ENCODE results near the gene SDCCAG8.

SDCCAG8 gene

GRCh38 chr1:243428617-243429342, 172.9 kb downstream of the SDCCAG8 start:
- Histone ChIP-seq H3K4me1 (ENCODE audit: control insufficient read depth in 1 of 2, insufficient read depth in 2 of 2, low read length in 2 of 2) (no peaks in the 10 kb centered on the region), H3K9me3 (ENCODE audit: control insufficient read depth in 1 of 2, low read length in 2 of 2) (no peaks in the 10 kb centered on the region), H3K4me3 (ENCODE audit: low read depth in 1 of 2, low read length in 2 of 2) (no peak overlapping the region), H3K9ac (ENCODE audit: low read depth in 1 of 2, low read length in 2 of 2) (no peak overlapping the region), H3K36me3 (ENCODE audit: control insufficient read depth in 1 of 2, insufficient read depth in 2 of 2, low read length in 2 of 2) (peaks cover 8 to 10% of the 10 kb centered on the region in 2 donors), H3K27ac (ENCODE audit: low read depth, low read length) (no peak overlapping the region), H3K27me3 (ENCODE audit: control insufficient read depth in 1 of 2, insufficient read depth in 2 of 2, low read length in 2 of 2) (no peaks in the 10 kb centered on the region)

GRCh38 chr1:243431591-243431990, 175.8 kb downstream of the SDCCAG8 start:
- H3K36me3 ChIP-seq (ENCODE audit: control insufficient read depth in 1 of 2, insufficient read depth in 2 of 2, low read length in 2 of 2) = peaks cover 6 to 7% of the 10 kb centered on the region in 2 donors
- no peaks in the 10 kb centered on the region for H3K9me3 ChIP-seq (ENCODE audit: control insufficient read depth in 1 of 2, low read length in 2 of 2)
- no peaks in the 10 kb centered on the region for H3K4me1 ChIP-seq (ENCODE audit: control insufficient read depth in 1 of 2, insufficient read depth in 2 of 2, low read length in 2 of 2)
- no peak overlapping the region for H3K27ac ChIP-seq (ENCODE audit: low read depth, low read length)
- no peaks in the 10 kb centered on the region for H3K27me3 ChIP-seq (ENCODE audit: control insufficient read depth in 1 of 2, insufficient read depth in 2 of 2, low read length in 2 of 2)
- H3K9ac ChIP-seq (ENCODE audit: low read depth in 1 of 2, low read length in 2 of 2) = no peak overlapping the region
- no peak overlapping the region for H3K4me3 ChIP-seq (ENCODE audit: low read depth in 1 of 2, low read length in 2 of 2)

DNA sequence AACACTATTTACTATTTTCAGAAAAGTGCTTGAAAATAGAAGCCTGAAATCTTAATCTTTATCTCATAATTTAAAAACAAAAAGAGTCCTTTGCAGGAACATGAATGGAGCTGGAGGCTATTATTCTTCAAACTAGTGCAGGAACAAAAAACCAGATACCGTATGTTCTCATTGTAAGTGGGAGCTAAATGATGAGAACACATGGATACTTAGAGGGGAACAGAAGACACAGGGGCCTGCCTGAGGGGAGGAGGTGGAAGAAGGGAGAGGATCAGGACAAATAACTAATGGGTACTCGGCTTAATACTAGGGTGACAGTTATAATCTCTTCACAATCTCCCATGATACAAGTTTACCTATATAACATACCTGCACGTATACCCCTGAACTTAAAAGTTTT, 176.3 kb downstream of the SDCCAG8 start:
- H3K9ac ChIP-seq (ENCODE audit: low read depth in 1 of 2, low read length in 2 of 2) = no peak overlapping the region
- H3K4me1 ChIP-seq (ENCODE audit: control insufficient read depth in 1 of 2, insufficient read depth in 2 of 2, low read length in 2 of 2) = no peaks in the 10 kb centered on the region
- no peaks in the 10 kb centered on the region for H3K27me3 ChIP-seq (ENCODE audit: control insufficient read depth in 1 of 2, insufficient read depth in 2 of 2, low read length in 2 of 2)

DNA sequence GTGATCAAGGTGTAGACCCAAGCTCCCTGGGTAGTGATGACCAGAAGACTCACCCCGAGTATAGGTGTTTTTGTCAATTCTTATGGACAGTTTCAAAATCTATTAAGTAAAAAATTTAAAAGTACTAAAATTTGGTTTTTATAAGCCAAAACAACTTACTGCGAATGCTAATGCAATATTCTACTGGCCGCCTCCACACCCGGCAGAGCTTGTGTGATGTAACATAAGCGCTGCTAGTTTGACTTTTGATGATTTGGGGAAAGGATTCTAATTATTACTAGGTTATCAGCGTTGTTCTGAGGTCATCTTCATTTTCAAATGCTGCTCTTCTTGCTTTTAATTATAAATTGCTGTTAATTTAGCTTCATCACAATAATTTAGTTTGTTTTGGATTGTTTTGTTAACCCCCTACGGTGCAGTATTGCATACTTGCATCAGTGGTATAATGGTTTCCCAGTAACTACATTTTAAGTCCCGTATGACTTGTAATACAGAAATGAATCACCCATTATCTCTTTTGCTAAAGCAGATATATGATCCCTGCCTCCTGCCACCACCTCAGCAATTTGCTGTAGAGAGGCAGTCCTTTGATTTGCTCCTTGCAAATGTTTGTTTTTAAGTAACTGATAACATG, 178.0 kb downstream of the SDCCAG8 start:
- Histone ChIP-seq H3K4me3 (ENCODE audit: low read depth in 1 of 2, low read length in 2 of 2) (no peak overlapping the region), H3K36me3 (ENCODE audit: control insufficient read depth in 1 of 2, insufficient read depth in 2 of 2, low read length in 2 of 2) (no peaks in the 10 kb centered on the region), H3K27me3 (ENCODE audit: control insufficient read depth in 1 of 2, insufficient read depth in 2 of 2, low read length in 2 of 2) (no peaks in the 10 kb centered on the region), H3K4me1 (ENCODE audit: control insufficient read depth in 1 of 2, insufficient read depth in 2 of 2, low read length in 2 of 2) (no peaks in the 10 kb centered on the region), H3K27ac (ENCODE audit: low read depth, low read length) (no peak overlapping the region), H3K9ac (ENCODE audit: low read depth in 1 of 2, low read length in 2 of 2) (no peak overlapping the region), H3K9me3 (ENCODE audit: control insufficient read depth in 1 of 2, low read length in 2 of 2) (no peaks in the 10 kb centered on the region)

More for the DNA sequence above, 176.3 kb downstream of the SDCCAG8 start:
- Histone ChIP-seq H3K27ac (ENCODE audit: low read depth, low read length) (no peak overlapping the region), H3K36me3 (ENCODE audit: control insufficient read depth in 1 of 2, insufficient read depth in 2 of 2, low read length in 2 of 2) (peaks cover 1 to 4% of the 10 kb centered on the region in 2 donors), H3K9me3 (ENCODE audit: control insufficient read depth in 1 of 2, low read length in 2 of 2) (no peaks in the 10 kb centered on the region), H3K4me3 (ENCODE audit: low read depth in 1 of 2, low read length in 2 of 2) (no peak overlapping the region)

DNA sequence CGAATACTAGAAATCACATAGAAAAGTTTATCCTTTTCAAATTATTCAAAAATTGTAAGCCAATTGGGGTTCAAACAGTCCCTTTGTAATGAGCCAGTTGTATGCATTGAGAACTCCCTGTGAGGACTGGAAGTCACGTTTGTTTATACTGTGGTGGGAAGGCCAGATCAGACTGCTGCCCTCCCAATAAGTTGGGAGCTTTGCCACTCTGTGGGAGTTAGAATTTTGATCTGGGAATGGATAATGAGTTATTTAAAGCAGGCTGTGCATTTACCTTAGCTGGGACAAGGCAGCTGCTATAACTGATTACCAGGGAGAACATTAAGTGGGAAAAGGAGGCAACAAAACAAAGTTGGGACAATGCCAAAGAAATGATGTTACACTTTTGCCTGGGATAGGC, 178.8 kb downstream of the SDCCAG8 start:
- no peaks in the 10 kb centered on the region for H3K4me1 ChIP-seq (ENCODE audit: control insufficient read depth in 1 of 2, insufficient read depth in 2 of 2, low read length in 2 of 2)
- H3K36me3 ChIP-seq (ENCODE audit: control insufficient read depth in 1 of 2, insufficient read depth in 2 of 2, low read length in 2 of 2) = no peaks in the 10 kb centered on the region
- H3K9ac ChIP-seq (ENCODE audit: low read depth in 1 of 2, low read length in 2 of 2) = no peak overlapping the region
- no peak overlapping the region for H3K27ac ChIP-seq (ENCODE audit: low read depth, low read length)
- no peaks in the 10 kb centered on the region for H3K27me3 ChIP-seq (ENCODE audit: control insufficient read depth in 1 of 2, insufficient read depth in 2 of 2, low read length in 2 of 2)
- no peak overlapping the region for H3K4me3 ChIP-seq (ENCODE audit: low read depth in 1 of 2, low read length in 2 of 2)
- H3K9me3 ChIP-seq (ENCODE audit: control insufficient read depth in 1 of 2, low read length in 2 of 2) = no peaks in the 10 kb centered on the region

DNA sequence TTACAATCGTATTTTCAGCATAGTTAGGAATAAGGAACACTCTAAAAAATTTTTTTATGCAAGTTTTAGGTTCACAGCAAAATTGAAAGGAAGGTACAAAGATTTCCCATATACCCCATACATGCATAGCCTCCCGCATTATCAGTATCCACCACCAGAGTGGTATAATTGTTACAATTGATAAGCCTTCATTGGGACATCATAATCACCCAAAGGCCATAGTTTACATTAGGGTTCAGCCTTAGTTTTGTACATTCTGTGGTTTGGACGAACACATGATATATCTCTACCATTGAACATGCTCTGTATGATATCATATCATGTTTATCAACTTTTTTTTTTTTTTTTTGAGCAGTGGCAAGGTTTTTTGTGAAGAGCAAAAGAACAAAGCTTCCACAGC, 180.0 kb downstream of the SDCCAG8 start:
- Histone ChIP-seq H3K27me3 (ENCODE audit: control insufficient read depth in 1 of 2, insufficient read depth in 2 of 2, low read length in 2 of 2) (no peaks in the 10 kb centered on the region), H3K9ac (ENCODE audit: low read depth in 1 of 2, low read length in 2 of 2) (no peak overlapping the region)

GRCh38 chr1:243438146-243438545, 182.3 kb downstream of the SDCCAG8 start:
- Histone ChIP-seq H3K36me3 (ENCODE audit: control insufficient read depth in 1 of 2, insufficient read depth in 2 of 2, low read length in 2 of 2) (no peaks in the 10 kb centered on the region), H3K27me3 (ENCODE audit: control insufficient read depth in 1 of 2, insufficient read depth in 2 of 2, low read length in 2 of 2) (no peaks in the 10 kb centered on the region), H3K9ac (ENCODE audit: low read depth in 1 of 2, low read length in 2 of 2) (no peak overlapping the region), H3K9me3 (ENCODE audit: control insufficient read depth in 1 of 2, low read length in 2 of 2) (no peaks in the 10 kb centered on the region), H3K4me1 (ENCODE audit: control insufficient read depth in 1 of 2, insufficient read depth in 2 of 2, low read length in 2 of 2) (no peaks in the 10 kb centered on the region), H3K27ac (ENCODE audit: low read depth, low read length) (no peak overlapping the region), H3K4me3 (ENCODE audit: low read depth in 1 of 2, low read length in 2 of 2) (no peak overlapping the region)

More for the DNA sequence above, 180.0 kb downstream of the SDCCAG8 start:
- H3K36me3 ChIP-seq (ENCODE audit: control insufficient read depth in 1 of 2, insufficient read depth in 2 of 2, low read length in 2 of 2) = no peaks in the 10 kb centered on the region
- no peak overlapping the region for H3K27ac ChIP-seq (ENCODE audit: low read depth, low read length)
- no peaks in the 10 kb centered on the region for H3K9me3 ChIP-seq (ENCODE audit: control insufficient read depth in 1 of 2, low read length in 2 of 2)
- no peaks in the 10 kb centered on the region for H3K4me1 ChIP-seq (ENCODE audit: control insufficient read depth in 1 of 2, insufficient read depth in 2 of 2, low read length in 2 of 2)
- no peak overlapping the region for H3K4me3 ChIP-seq (ENCODE audit: low read depth in 1 of 2, low read length in 2 of 2)

DNA sequence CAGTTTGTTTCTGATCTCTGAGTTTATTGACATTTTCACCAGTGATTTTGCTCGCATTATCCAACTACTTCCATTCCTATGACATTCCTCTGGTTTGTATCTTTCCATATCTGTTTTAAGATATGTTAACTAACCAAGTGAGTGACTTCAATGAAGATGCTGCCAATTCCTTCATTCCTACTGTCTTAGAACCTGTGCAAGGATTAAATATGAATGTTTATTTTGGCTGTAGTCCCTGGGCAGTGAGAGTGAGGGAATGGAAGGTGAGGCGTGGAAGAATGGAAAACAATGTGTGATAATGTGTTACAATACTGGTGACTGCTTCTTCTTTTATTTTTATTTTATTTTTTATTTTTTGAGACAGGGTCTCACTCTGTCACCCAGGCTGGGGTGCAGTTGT, 183.0 kb downstream of the SDCCAG8 start:
- H3K27me3 ChIP-seq (ENCODE audit: control insufficient read depth in 1 of 2, insufficient read depth in 2 of 2, low read length in 2 of 2) = no peaks in the 10 kb centered on the region
- no peak overlapping the region for H3K4me3 ChIP-seq (ENCODE audit: low read depth in 1 of 2, low read length in 2 of 2)
- H3K27ac ChIP-seq (ENCODE audit: low read depth, low read length) = no peak overlapping the region
- no peaks in the 10 kb centered on the region for H3K36me3 ChIP-seq (ENCODE audit: control insufficient read depth in 1 of 2, insufficient read depth in 2 of 2, low read length in 2 of 2)
- no peak overlapping the region for H3K9ac ChIP-seq (ENCODE audit: low read depth in 1 of 2, low read length in 2 of 2)
- H3K4me1 ChIP-seq (ENCODE audit: control insufficient read depth in 1 of 2, insufficient read depth in 2 of 2, low read length in 2 of 2) = no peaks in the 10 kb centered on the region
- no peaks in the 10 kb centered on the region for H3K9me3 ChIP-seq (ENCODE audit: control insufficient read depth in 1 of 2, low read length in 2 of 2)

DNA sequence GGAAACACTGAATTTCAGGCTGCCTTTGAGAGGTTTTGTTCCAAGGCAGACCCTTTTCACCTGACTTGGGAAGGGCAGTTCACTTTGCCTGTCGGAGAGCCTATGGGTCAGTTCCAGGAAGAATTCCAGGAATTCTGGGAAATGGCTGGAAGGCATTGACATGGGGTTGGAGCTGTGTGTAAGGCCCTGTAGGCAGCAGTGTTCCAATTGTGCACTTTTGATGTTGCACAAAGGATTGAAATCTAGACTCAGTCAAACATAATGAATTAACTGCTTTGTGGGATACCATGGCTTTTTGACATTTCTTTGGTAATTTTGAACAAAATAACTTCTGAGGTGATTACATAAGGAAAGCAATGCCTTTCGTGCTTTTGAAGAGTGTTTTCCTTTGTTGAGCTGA, 184.6 kb downstream of the SDCCAG8 start:
- H3K9me3 ChIP-seq (ENCODE audit: control insufficient read depth in 1 of 2, low read length in 2 of 2) = no peaks in the 10 kb centered on the region

DNA sequence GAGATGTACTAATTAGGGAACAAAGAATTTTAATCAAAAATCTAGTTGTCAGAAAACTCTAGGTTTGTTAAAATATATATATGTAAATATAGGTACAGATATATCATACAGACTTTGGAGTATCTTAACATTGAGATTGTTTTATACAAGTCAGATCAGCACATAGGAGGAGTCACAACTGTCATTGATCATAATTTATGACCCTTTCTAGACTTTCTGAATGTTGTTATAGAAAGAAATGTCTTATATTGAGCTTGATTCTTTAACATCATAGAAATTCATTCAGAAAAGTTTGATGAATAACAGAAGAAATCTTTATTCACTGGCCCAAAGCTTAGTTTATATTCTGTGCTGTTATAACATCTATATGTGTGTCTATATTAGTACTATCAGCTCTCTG, 185.8 kb downstream of the SDCCAG8 start:
- Histone ChIP-seq H3K4me1 (ENCODE audit: control insufficient read depth in 1 of 2, insufficient read depth in 2 of 2, low read length in 2 of 2) (no peaks in the 10 kb centered on the region), H3K4me3 (ENCODE audit: low read depth in 1 of 2, low read length in 2 of 2) (no peak overlapping the region), H3K9ac (ENCODE audit: low read depth in 1 of 2, low read length in 2 of 2) (no peak overlapping the region), H3K9me3 (ENCODE audit: control insufficient read depth in 1 of 2, low read length in 2 of 2) (no peaks in the 10 kb centered on the region), H3K27me3 (ENCODE audit: control insufficient read depth in 1 of 2, insufficient read depth in 2 of 2, low read length in 2 of 2) (no peaks in the 10 kb centered on the region), H3K36me3 (ENCODE audit: control insufficient read depth in 1 of 2, insufficient read depth in 2 of 2, low read length in 2 of 2) (no peaks in the 10 kb centered on the region), H3K27ac (ENCODE audit: low read depth, low read length) (no peak overlapping the region)

More for the DNA sequence above, 184.6 kb downstream of the SDCCAG8 start:
- no peak overlapping the region for H3K27ac ChIP-seq (ENCODE audit: low read depth, low read length)
- no peaks in the 10 kb centered on the region for H3K36me3 ChIP-seq (ENCODE audit: control insufficient read depth in 1 of 2, insufficient read depth in 2 of 2, low read length in 2 of 2)
- H3K9ac ChIP-seq (ENCODE audit: low read depth in 1 of 2, low read length in 2 of 2) = no peak overlapping the region
- no peaks in the 10 kb centered on the region for H3K27me3 ChIP-seq (ENCODE audit: control insufficient read depth in 1 of 2, insufficient read depth in 2 of 2, low read length in 2 of 2)
- no peaks in the 10 kb centered on the region for H3K4me1 ChIP-seq (ENCODE audit: control insufficient read depth in 1 of 2, insufficient read depth in 2 of 2, low read length in 2 of 2)
- H3K4me3 ChIP-seq (ENCODE audit: low read depth in 1 of 2, low read length in 2 of 2) = no peak overlapping the region

Data from duodenal mucosa (tissue), 2 donors.